ENCODE measurements around the gene NTM.

- TF ChIP-seq CTCF (IDR thresholded peaks at IDR 0.05) (no peak), POLR2A (IDR thresholded peaks at IDR 0.05) (no peak)
Measured at GRCh38 chr11:131522851-131523250, 152.4 kb downstream of the NTM start.

Data from esophagus squamous epithelium (tissue), 4 donors.